IMR-90 (cell line): Measurements from ENCODE around the gene NFKBIZ. TPM values are rescaled to one million over a fixed set of nuclear protein-coding genes. Genes with fewer than 3 reads are reported as not detected.

Experiments
- ATAC-seq: fragments of 200-7000 bp; cut with Tn5 transposase; 2 replicates; pipeline ENCODE4 v1.9.1; 2020; ENCODE audit warnings: low read depth, mild to moderate bottlenecking, moderate library complexity
- BruUV-seq: library from RNA; stranded (reverse); fragments of 400-500 nt; replicated peaks from 2 replicates; lab custom pipeline; 2021; lab: Mats Ljungman, UMichigan
- CTCF ChIA-PET: fragments of 300-600 bp; formaldehyde crosslinking; extraction: SDS; loops from one replicate; lab custom pipeline; 2021; ENCODE audit warnings: antibody characterized with exemption; lab: Yijun Ruan, JAX
- POLR2A ChIA-PET: fragments of 300-600 bp; sonication (Branson Sonifier 250); formaldehyde crosslinking; loops from one replicate; lab custom pipeline; 2022; ENCODE audit warnings: antibody characterized with exemption; ENCODE audit not compliant: unreplicated experiment; lab: Charles Lee
- DNase-seq: peaks from one replicate; pipeline ENCODE4 v3.0.0; 2013
- H2AFZ ChIP-seq: replicated peaks from 2 replicates; pipeline ENCODE3; 2013; ENCODE audit warnings: low read length, mild to moderate bottlenecking; ENCODE audit not compliant: poor library complexity
- H2AK5ac ChIP-seq: 2 replicates; pipeline ENCODE4 v1.6.1; 2013; ENCODE audit warnings: low read depth, low read length, inconsistent platforms
- H2AK9ac ChIP-seq: replicated peaks from 2 replicates; pipeline ENCODE3; 2013; ENCODE audit warnings: mild to moderate bottlenecking, low read depth, low read length, moderate library complexity; ENCODE audit not compliant: poor library complexity
- H2BK120ac ChIP-seq: 2 replicates; pipeline ENCODE4 v1.6.1; 2013; ENCODE audit warnings: low read depth, low read length, inconsistent platforms
- H2BK15ac ChIP-seq: 3 replicates; pipeline ENCODE4 v1.6.1; 2013; ENCODE audit warnings: low read depth, low read length, inconsistent platforms
- H2BK20ac ChIP-seq: 2 replicates; pipeline ENCODE4 v1.6.1; 2013; ENCODE audit warnings: low read depth, mild to moderate bottlenecking, inconsistent platforms, low read length, moderate library complexity
- H2BK5ac ChIP-seq: 2 replicates; pipeline ENCODE4 v1.6.1; 2013; ENCODE audit warnings: mild to moderate bottlenecking, low read depth, low read length, inconsistent platforms; ENCODE audit not compliant: poor library complexity, severe bottlenecking
- H3K14ac ChIP-seq: replicated peaks from 2 replicates; pipeline ENCODE4 v1.6.1; 2013; ENCODE audit warnings: low read depth, low read length, inconsistent platforms
- H3K18ac ChIP-seq: 2 replicates; pipeline ENCODE4 v1.6.1; 2013; ENCODE audit warnings: low read depth, low read length, control low read depth
- H3K23ac ChIP-seq: 2 replicates; pipeline ENCODE4 v1.6.1; 2013; ENCODE audit warnings: low read depth, low read length, inconsistent platforms
- H3K27ac ChIP-seq: 2 replicates; pipeline ENCODE4 v1.5.1; 2013; ENCODE audit warnings: mild to moderate bottlenecking, control low read depth, low read length; ENCODE audit not compliant: insufficient read depth
- H3K27me3 ChIP-seq: 2 replicates; pipeline ENCODE4 v1.6.1; 2013; ENCODE audit warnings: low read length; ENCODE audit not compliant: control insufficient read depth, insufficient read depth
- H3K36me3 ChIP-seq: 2 replicates; pipeline ENCODE4 v1.6.1; 2013; ENCODE audit warnings: low read length, mixed read lengths; ENCODE audit not compliant: control insufficient read depth, insufficient read depth
- H3K4ac ChIP-seq: 2 replicates; pipeline ENCODE4 v1.6.1; 2013; ENCODE audit warnings: low read depth, low read length, inconsistent platforms
- H3K4me1 ChIP-seq: 2 replicates; pipeline ENCODE4 v1.6.1; 2013; ENCODE audit warnings: low read length, mixed read lengths; ENCODE audit not compliant: control insufficient read depth, insufficient read depth
- H3K4me2 ChIP-seq: 2 replicates; pipeline ENCODE4 v1.6.1; 2013; ENCODE audit warnings: low read depth, mild to moderate bottlenecking, control low read depth, low read length, moderate library complexity
- H3K4me3 ChIP-seq: 2 replicates; pipeline ENCODE4 v1.5.1; 2013; ENCODE audit warnings: low read depth, mild to moderate bottlenecking, control low read depth, low read length, moderate library complexity; ENCODE audit not compliant: insufficient read depth
- H3K56ac ChIP-seq: 2 replicates; pipeline ENCODE4 v1.6.1; 2013; ENCODE audit warnings: low read length, inconsistent platforms; ENCODE audit not compliant: insufficient read depth; ENCODE audit errors: extremely low read depth
- H3K79me1 ChIP-seq, 2 experiments: 2 replicates each; pipeline ENCODE4 v1.6.1; 2013; ENCODE audit warnings: low read length in 2 of 2, inconsistent platforms in 1 of 2, low read depth in 1 of 2
- H3K9ac ChIP-seq: 2 replicates; pipeline ENCODE4 v1.6.1; 2013; ENCODE audit warnings: low read depth, low read length, control low read depth
- H3K9me1 ChIP-seq: 2 replicates; pipeline ENCODE4 v1.6.1; 2013; ENCODE audit warnings: low read length, inconsistent platforms; ENCODE audit not compliant: insufficient read depth
- H3K9me3 ChIP-seq: 2 replicates; pipeline ENCODE4 v1.6.1; 2013; ENCODE audit warnings: low read length; ENCODE audit not compliant: control insufficient read depth, insufficient read depth
- H4K20me1 ChIP-seq: 2 replicates; pipeline ENCODE4 v1.6.1; 2013; ENCODE audit warnings: low read length, inconsistent platforms; ENCODE audit not compliant: insufficient read depth
- H4K5ac ChIP-seq: 2 replicates; pipeline ENCODE4 v1.6.1; 2013; ENCODE audit warnings: mild to moderate bottlenecking, low read depth, low read length, control low read depth
- H4K8ac ChIP-seq, 2 experiments: 2 replicates each; pipeline ENCODE4 v1.6.1; 2013; ENCODE audit warnings: low read depth in 2 of 2, low read length in 2 of 2, control low read depth in 1 of 2, inconsistent platforms in 1 of 2
- H4K91ac ChIP-seq: 2 replicates; pipeline ENCODE4 v1.6.1; 2013; ENCODE audit warnings: low read depth, low read length, inconsistent platforms; ENCODE audit not compliant: insufficient read depth
- CHD1 ChIP-seq: IDR thresholded peaks from 2 replicates; pipeline ENCODE4 v1.6.1; 2012; ENCODE audit warnings: low read depth, low read length, improper control_type of control experiment
- FOS ChIP-seq: fragments of 150-350 bp; IDR thresholded peaks from 2 replicates; pipeline ENCODE4 v1.6.1; 2016; ENCODE audit warnings: low read depth, low read length
- MAFK ChIP-seq: IDR thresholded peaks from 2 replicates; pipeline ENCODE4 v1.6.1; 2012; ENCODE audit warnings: low read depth, low read length, improper control_type of control experiment
- MXI1 ChIP-seq: IDR thresholded peaks from 2 replicates; pipeline ENCODE4 v1.6.1; 2012; ENCODE audit warnings: low read depth, mild to moderate bottlenecking, low read length, moderate library complexity, borderline replicate concordance
- NFE2L2 ChIP-seq: fragments of 150-350 bp; IDR thresholded peaks from 2 replicates; pipeline ENCODE4 v1.6.1; 2016; ENCODE audit warnings: low read depth, mild to moderate bottlenecking, low read length
- RFX5 ChIP-seq: IDR thresholded peaks from 2 replicates; pipeline ENCODE4 v1.8.0; 2012; ENCODE audit warnings: low read depth, mild to moderate bottlenecking, low read length, moderate library complexity
- WGBS, 2 experiments: methylation state at CpG; one replicate each; pipeline versions ENCODE4 v1.1.5 to v1.1.7; 2013; ENCODE audit warnings: missing lambda C conversion rate in 2 of 2; ENCODE audit not compliant: insufficient read length in 1 of 2; ENCODE audit errors: extremely low coverage in 2 of 2; 5-methylcytosine and 5-hydroxymethylcytosine counted together
- dilution Hi-C: fragments of 300-500 bp; cut with HindIII; formaldehyde crosslinking; loops from one replicate; pipeline ENCODE4 v1.14.3; 2018; ENCODE audit warnings: low sequenced_read_pairs; ENCODE audit not compliant: unreplicated experiment
- in situ Hi-C: fragments of 300-500 bp; cut with MboI; formaldehyde crosslinking; loops from 3 replicates; pipeline ENCODE4 v1.14.3; 2019; ENCODE audit warnings: low sequenced_read_pairs, inconsistent platforms, mixed read lengths
- intact Hi-C: fragments of 100-400 bp; cut with micrococcal nuclease; formaldehyde crosslinking; loops from 2 replicates; pipeline ENCODE4 v1.10.0; 2022
- polyA plus RNA-seq, 3 experiments: library from polyadenylated mRNA; depleted of rRNA; stranded (reverse); fragments of >200 nt; gene quantifications; 2 replicates each; pipeline ENCODE4 v1.2.3, GENCODE V29; 2012; ENCODE audit warnings: low replicate concordance in 1 of 3
- total RNA-seq: library from RNA; depleted of rRNA; stranded (reverse); fragments of >200 nt; gene quantifications from 2 replicates; pipeline ENCODE4 v1.2.3, GENCODE V29; 2012

Gene NFKBIZ
- total and polyA plus RNA-seq, 2 of the 4 experiments (the other 2 are of a cell fraction), result 35.0 to 40.9 TPM

GRCh38 chr3:101845425-101845824 is 3.9 kb upstream of the NFKBIZ start:
- Histone ChIP-seq H3K27ac (no peak overlapping the region), H3K23ac (no peak overlapping the region), H3K56ac (no peak overlapping the region), H3K27me3 (no peaks in the 10 kb centered on the region), H3K9me1 (peaks cover 3% of the 10 kb centered on the region; the same call in 1 of the 2 replicates), H2AK5ac (no peak overlapping the region), H3K14ac (no peak overlapping the region), H2AK9ac (no peak overlapping the region), H3K4me2 (no peak overlapping the region), H4K91ac (no peak overlapping the region), H3K18ac (no peak overlapping the region), H2BK5ac (no peak overlapping the region), H3K4me1 (peaks cover 7% of the 10 kb centered on the region), H3K4ac (no peak overlapping the region), H4K5ac (no peak overlapping the region), H4K8ac (no peak overlapping the region), H2BK15ac (no peak overlapping the region), H3K36me3 (no peaks in the 10 kb centered on the region; the same call in 1 of the 2 replicates), H3K9ac (no peak overlapping the region), H3K9me3 (no peaks in the 10 kb centered on the region; the same call in 1 of the 2 replicates), H4K20me1 (peaks cover 9% of the 10 kb centered on the region), H3K79me1 (peaks cover 20 to 22% of the 10 kb centered on the region in 2 experiments), H3K4me3 (no peak overlapping the region), H2BK120ac (no peak overlapping the region), H2AFZ (no peak overlapping the region), H2BK20ac (no peak overlapping the region)
- dilution Hi-C loops, result no loop called here
- ChIA-PET CTCF (no interaction called here), POLR2A (no interaction called here)
- in situ Hi-C loops, result no loop called here
- intact Hi-C loops, result no loop called here
- DNase-seq (no peak), ATAC-seq (no peak)
- TF ChIP-seq FOS (no peak), MXI1 (no peak), NFE2L2 (no peak), CHD1 (no peak), RFX5 (no peak), MAFK (no peak)
- BruUV-seq, result no TSS peak
- no CpG with 5 or more reads among the region's 2 CpGs for WGBS, 2 experiments
